NCI-H524 (cell line): ENCODE measurements around the gene MAP3K14.

ENCODE experiments used
- DNase-seq, 2 experiments: peaks; one replicate each; lab custom pipeline; 2025; lab: John Stamatoyannopoulos, UW

MAP3K14 gene

GRCh38 chr17:45282683-45283644 is 33.9 kb downstream of the MAP3K14 start:
- peak; percentile 78 to 93 for DNase-seq

GRCh38 chr17:45279898-45280297 is 36.9 kb downstream of the MAP3K14 start:
- peak; percentile 74 to 92 for DNase-seq

GRCh38 chr17:45277992-45278391 is 38.8 kb downstream of the MAP3K14 start:
- DNase-seq, result peak in 1 of 2 experiments; percentile 39

DNA sequence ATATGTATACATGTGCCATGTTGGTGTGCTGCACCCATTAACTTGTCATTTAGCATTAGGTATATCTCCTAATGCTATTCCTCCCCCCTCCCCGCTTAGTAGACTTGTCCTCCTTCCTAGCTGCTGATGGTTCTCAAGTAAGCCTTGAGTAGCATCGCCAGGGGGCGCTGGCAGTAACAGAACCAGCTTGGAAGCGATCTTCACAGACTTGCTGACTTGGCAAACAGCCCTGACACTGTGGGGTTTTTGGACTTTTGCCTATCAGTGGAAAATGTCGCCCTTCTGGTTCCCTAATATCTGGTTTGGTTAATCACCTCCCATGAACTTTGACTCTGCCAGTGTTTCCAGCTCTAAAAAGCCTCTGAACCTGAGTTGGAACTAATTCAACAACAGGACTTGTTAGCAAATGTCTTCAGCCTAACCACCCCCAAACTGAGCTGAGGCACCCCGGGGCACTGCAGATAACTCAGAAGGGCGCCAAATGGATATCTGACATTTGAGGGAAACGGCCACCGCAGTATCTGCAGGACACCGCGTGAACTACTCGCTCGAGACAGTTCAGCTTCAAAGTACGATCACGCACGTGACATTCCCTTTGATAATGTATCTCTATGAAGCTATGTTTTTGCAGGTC is 39.5 kb downstream of the MAP3K14 start:
- peak; percentile 89 to 98 for DNase-seq

- DNase-seq, result peak; percentile 60 to 92
These were observed 40.8 kb downstream of the MAP3K14 start for GRCh38 chr17:45276031-45276430.

GRCh38 chr17:45274033-45274432 is 42.8 kb downstream of the MAP3K14 start:
- DNase-seq, result no peak

GRCh38 chr17:45273551-45273957 is 43.3 kb downstream of the MAP3K14 start:
- no peak for DNase-seq

- DNase-seq, result no peak
These were observed 45.2 kb downstream of the MAP3K14 start for GRCh38 chr17:45271603-45272002.

GRCh38 chr17:45270828-45271418 is 45.9 kb downstream of the MAP3K14 start:
- DNase-seq, result peak in 1 of 2 experiments; percentile 45

GRCh38 chr17:45269912-45270311 is 46.9 kb downstream of the MAP3K14 start:
- no peak for DNase-seq

GRCh38 chr17:45267436-45268055 is 49.3 kb downstream of the MAP3K14 start:
- DNase-seq, result no peak

GRCh38 chr17:45266372-45266926 is 50.4 kb downstream of the MAP3K14 start:
- DNase-seq, result no peak

DNA sequence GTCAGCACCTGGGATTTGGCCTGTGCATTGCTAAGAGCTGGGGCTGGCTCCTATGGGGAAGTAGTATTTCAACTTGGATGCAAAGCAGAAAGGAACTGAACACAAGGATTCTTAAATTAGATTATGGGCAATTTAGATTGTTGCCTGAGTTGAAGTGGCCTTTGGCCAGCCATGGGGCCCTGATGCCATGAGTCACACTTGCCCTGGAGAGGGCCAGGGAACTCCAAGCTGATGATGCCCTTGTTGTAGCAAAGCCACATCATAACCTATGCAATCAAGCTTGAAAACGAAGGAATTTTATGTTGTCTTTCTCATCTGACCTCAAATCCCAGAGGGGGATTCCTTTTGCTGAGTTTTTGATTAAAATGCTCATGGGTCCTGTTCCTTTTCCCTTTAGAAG is 51.0 kb downstream of the MAP3K14 start:
- DNase-seq, result no peak

DNA sequence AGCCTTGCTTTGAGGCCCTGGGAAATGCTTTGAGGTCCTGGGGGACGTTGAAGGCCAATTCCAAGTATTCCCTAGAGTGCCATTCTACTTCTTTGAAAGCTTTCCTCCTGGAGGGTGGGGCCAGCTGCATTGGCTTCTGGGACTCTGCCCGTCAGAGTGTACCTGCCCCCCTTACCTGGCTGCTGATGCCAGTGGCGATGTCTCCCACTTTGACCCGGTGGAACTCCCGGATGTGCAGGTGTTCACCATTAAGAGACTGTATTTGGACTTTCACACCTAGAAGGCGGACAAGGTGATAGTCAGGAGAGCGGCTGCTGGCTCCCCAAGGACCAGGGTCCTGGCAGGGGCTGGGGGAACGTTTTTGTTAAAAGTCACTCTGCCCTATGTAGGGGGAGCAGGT is 51.8 kb downstream of the MAP3K14 start:
- no peak for DNase-seq

DNA sequence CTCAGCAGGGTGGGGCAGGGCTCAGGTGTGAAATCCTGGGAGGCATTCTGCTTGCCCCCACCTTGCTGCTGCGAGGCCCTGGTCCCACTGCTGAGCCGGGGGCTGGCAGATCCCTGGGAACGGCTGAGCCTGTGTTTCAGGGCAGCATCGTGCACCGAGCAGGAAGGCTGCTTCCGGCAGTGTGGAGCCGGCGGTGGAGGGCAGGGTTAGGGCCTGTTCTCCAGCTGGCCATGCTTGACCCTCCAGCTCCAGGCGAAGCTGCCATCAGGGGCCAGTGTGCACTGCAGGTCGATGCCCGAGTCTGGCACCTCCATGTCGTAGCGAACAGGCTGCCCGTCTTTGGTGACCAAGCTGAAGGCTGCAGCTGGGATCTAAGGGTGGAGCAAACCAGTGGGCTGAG is 52.4 kb downstream of the MAP3K14 start:
- DNase-seq, result no peak

GRCh38 chr17:45263477-45263860 is 53.4 kb downstream of the MAP3K14 start:
- no peak for DNase-seq

DNA sequence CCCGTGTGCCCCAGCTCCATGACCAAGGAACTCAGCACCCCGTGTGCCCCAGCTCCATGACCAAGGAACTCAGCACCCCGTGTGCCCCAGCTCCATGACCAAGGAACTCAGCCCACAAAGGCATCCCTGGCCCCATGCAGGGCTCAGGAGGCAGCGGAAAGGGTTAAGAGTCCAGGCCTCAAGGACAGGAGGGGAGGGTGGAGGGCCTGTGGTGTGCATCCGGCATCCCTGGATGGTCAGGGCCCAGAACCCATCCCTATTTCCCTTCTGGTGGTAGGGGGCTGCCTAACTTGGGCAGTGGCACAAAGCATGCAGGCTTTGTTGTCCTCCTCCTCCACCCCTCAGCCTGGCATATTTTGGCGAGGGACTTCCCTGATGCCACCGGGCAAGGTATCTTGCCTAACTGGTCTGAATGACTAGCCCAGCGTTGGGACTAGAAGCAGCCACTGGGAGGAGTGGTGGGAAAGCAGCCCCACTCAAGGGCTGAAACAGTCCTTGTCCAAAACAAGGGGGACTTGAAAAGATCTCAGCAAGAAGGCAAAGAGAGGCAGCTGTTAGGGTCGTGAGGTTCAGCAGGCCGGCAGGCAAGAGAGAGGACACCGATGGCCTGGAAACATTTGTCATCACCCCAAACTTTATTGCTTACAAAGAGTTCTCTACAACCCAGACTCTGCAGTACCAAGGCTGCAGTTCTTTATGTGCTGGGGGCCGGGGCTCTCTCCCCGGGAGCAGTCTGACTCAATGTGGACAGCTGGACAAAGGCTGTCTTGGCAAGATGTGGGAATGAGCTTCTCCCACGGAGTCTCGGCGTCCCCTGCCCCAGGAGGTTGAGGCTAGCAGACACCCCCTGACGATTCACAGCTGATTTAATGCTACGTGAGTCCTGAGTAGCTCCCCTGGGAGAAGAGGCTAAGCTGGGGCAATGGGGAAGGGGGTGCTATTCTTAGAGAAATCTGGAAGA is 54.0 kb downstream of the MAP3K14 start:
- DNase-seq, result peak in 1 of 2 experiments; percentile 14

DNA sequence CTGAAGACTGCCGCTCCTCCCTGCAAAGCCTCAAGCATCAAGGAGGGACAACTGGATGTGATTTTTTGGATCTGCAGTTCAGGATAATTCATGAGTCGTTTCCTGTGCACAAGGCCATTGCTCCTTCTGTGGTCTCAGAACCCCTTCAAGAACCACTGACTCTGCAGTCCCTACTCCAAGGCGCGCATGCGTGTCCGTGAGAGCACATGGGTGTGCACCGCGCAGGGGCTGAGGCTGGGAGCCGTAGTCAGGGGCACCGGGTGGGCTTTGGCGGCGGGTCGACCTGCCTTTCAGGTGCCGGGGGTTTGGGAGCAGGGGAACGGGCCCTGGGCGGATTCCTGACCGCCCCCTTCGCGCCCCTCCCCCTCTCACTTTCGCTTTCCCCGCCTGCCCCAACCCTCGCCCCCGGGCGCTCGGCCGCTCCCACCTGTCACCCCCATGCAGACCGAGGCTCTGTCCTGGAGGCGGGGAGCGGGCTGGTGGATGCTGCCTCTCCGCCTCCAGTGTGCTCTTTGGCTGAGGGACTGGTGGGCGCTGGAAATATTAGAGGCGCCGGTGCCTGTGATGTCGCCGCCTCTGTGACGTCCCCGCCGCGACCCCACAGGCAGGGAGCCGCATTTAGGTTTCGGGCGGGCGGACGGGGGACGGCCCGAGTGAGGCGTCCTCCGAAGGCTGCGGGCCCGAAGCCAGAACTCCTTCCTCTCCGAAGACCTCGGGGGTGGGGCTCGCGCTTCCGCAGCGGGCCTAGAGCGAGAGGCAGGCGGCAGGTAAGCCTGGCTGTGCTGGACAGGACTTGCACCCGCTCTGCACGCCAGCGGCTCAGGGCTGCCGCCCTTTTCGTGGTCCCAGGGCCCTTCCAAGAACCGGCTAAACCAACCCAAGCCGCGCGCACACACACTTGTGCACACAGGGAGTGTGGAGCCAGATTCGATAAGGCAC is 55.0 kb downstream of the MAP3K14 start, which contains the start of gene SPATA32:
SPATA32 (minus strand) TSS at position 518 of the 939 bp plus-strand sequence; CDS start at position 440, 78 bp downstream.
- no peak for DNase-seq

DNA sequence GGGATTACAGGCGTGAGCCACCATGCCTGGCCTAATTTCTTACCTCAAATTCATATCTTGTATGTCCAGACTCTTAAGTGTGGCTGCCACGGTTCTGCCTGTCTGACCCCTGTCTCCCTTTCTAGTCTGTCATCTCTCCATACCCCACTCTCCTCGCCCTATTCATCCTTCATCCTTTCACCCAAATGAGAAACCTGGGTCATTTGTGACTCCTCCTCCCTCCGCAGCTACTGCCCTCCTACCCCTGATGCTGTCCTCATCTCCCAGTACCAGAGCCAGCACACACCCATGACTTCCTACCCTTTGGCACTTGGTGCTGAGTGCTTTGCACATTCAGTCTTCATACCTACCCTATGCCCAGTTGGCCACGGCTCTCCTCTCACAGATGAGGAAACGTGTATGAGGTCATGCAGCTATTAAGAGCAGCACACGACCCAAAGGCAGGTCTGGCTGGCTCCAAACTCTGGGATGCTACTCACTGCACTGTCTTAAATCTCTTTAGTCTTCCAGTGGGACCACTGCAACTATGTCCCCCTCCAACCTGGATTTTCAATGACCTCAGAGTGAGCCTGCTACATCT is 56.5 kb downstream of the MAP3K14 start:
- no peak for DNase-seq
